Neuronal stem cell (in vitro differentiated cells): ENCODE data around the gene GCNT3.
"Not testable (repeated sequence)": the region's sequence is repeated elsewhere in the genome, so short reads cannot be mapped to it uniquely, and the experiment has no call there.

ENCODE experiments used
- DNase-seq: peaks from one replicate; pipeline ENCODE4 v3.0.0-alpha.2; 2013; ENCODE audit warnings: low spot score
- H2AFZ ChIP-seq: one replicate; pipeline ENCODE4 v1.6.1; 2013; ENCODE audit warnings: mild to moderate bottlenecking, low read length, inconsistent platforms
- H2AK5ac ChIP-seq: 2 replicates; pipeline ENCODE4 v1.6.1; 2013; ENCODE audit warnings: low read depth, mild to moderate bottlenecking, inconsistent platforms, low read length, moderate library complexity, mixed read lengths
- H2BK120ac ChIP-seq: 2 replicates; pipeline ENCODE4 v1.6.1; 2013; ENCODE audit warnings: low read depth, mild to moderate bottlenecking, inconsistent platforms, low read length, moderate library complexity, mixed read lengths
- H2BK12ac ChIP-seq: one replicate; pipeline ENCODE4 v1.6.1; 2013; ENCODE audit warnings: low read length, inconsistent platforms
- H2BK15ac ChIP-seq: 2 replicates; pipeline ENCODE4 v1.6.1; 2013; ENCODE audit warnings: mild to moderate bottlenecking, low read length, inconsistent platforms, mixed read lengths
- H2BK5ac ChIP-seq: one replicate; pipeline ENCODE4 v1.6.1; 2013; ENCODE audit warnings: inconsistent platforms, mild to moderate bottlenecking, low read length, moderate library complexity
- H3K14ac ChIP-seq: one replicate; pipeline ENCODE4 v1.6.1; 2013; ENCODE audit warnings: low read length, inconsistent platforms
- H3K18ac ChIP-seq: 2 replicates; pipeline ENCODE4 v1.6.1; 2013; ENCODE audit warnings: low read length, inconsistent platforms
- H3K23ac ChIP-seq: 2 replicates; pipeline ENCODE4 v1.6.1; 2013; ENCODE audit warnings: low read depth, mild to moderate bottlenecking, mixed read lengths, low read length, inconsistent platforms; ENCODE audit not compliant: poor library complexity
- H3K27ac ChIP-seq: replicated peaks from 3 replicates; pipeline ENCODE4 v1.5.1; 2013; ENCODE audit warnings: low read length, inconsistent platforms
- H3K27me3 ChIP-seq, 3 experiments: 2 replicates each; pipeline ENCODE4 v1.6.1; 2013; ENCODE audit warnings: low read length in 3 of 3, mild to moderate bottlenecking in 2 of 3, inconsistent platforms in 1 of 3, low read depth in 1 of 3, mixed read lengths in 1 of 3, moderate library complexity in 1 of 3; ENCODE audit not compliant: control insufficient read depth in 3 of 3, insufficient read depth in 3 of 3
- H3K36me3 ChIP-seq, 2 donors: replicated peaks in 1 of 2; 2 replicates each; pipeline ENCODE4 v1.6.1; 2013; ENCODE audit warnings: low read length in 2 of 2; ENCODE audit not compliant: control insufficient read depth in 2 of 2, insufficient read depth in 2 of 2
- H3K4ac ChIP-seq: 2 replicates; pipeline ENCODE4 v1.6.1; 2013; ENCODE audit warnings: inconsistent platforms, mild to moderate bottlenecking, low read length, moderate library complexity
- H3K4me1 ChIP-seq, 2 donors: 1 replicate in 1 of 2; 2 replicates in 1 of 2; pipeline ENCODE4 v1.6.1; 2013; ENCODE audit warnings: low read length in 2 of 2, low read depth in 1 of 2; ENCODE audit not compliant: control insufficient read depth in 2 of 2, insufficient read depth in 1 of 2
- H3K4me2 ChIP-seq: one replicate; pipeline ENCODE4 v1.6.1; 2013; ENCODE audit warnings: mild to moderate bottlenecking, low read length, inconsistent platforms; ENCODE audit not compliant: insufficient read depth, poor library complexity, severe bottlenecking
- H3K4me3 ChIP-seq, 2 donors: 2 replicates each; pipeline ENCODE4 v1.5.1; 2013; ENCODE audit warnings: low read length in 2 of 2, mild to moderate bottlenecking in 2 of 2, inconsistent platforms in 1 of 2, moderate library complexity in 1 of 2
- H3K79me1 ChIP-seq: one replicate; pipeline ENCODE4 v1.6.1; 2013; ENCODE audit warnings: low read depth, mild to moderate bottlenecking, inconsistent platforms, low read length, moderate library complexity
- H3K9ac ChIP-seq: one replicate; pipeline ENCODE4 v1.6.1; 2013; ENCODE audit warnings: mild to moderate bottlenecking, low read depth, low read length, inconsistent platforms; ENCODE audit not compliant: poor library complexity
- H3K9me3 ChIP-seq, 2 donors: replicated peaks in 1 of 2; 2 replicates each; pipeline versions ENCODE3 to v1.6.1; 2013; ENCODE audit warnings: low read length in 2 of 2, mild to moderate bottlenecking in 2 of 2, inconsistent platforms in 1 of 2, low read depth in 1 of 2, mixed read lengths in 1 of 2, moderate library complexity in 1 of 2; ENCODE audit not compliant: control insufficient read depth in 2 of 2, insufficient read depth in 1 of 2
- H4K8ac ChIP-seq: one replicate; pipeline ENCODE4 v1.6.1; 2013; ENCODE audit warnings: low read depth, mild to moderate bottlenecking, inconsistent platforms, low read length, moderate library complexity
- H4K91ac ChIP-seq: one replicate; pipeline ENCODE4 v1.6.1; 2013; ENCODE audit warnings: low read length, low read depth, mild to moderate bottlenecking, inconsistent platforms; ENCODE audit not compliant: poor library complexity
- WGBS, 2 donors: extraction: QIAGEN DNeasy Blood & Tissue Kit; methylation state at CpG; one replicate each; pipeline ENCODE4 v1.1.7; 2013; ENCODE audit warnings: missing lambda C conversion rate in 2 of 2, mixed read lengths in 1 of 2; ENCODE audit not compliant: insufficient read length in 2 of 2, insufficient replicate concordance in 1 of 2; ENCODE audit errors: extremely low coverage in 2 of 2; 5-methylcytosine and 5-hydroxymethylcytosine counted together

The GCNT3 gene

DNA sequence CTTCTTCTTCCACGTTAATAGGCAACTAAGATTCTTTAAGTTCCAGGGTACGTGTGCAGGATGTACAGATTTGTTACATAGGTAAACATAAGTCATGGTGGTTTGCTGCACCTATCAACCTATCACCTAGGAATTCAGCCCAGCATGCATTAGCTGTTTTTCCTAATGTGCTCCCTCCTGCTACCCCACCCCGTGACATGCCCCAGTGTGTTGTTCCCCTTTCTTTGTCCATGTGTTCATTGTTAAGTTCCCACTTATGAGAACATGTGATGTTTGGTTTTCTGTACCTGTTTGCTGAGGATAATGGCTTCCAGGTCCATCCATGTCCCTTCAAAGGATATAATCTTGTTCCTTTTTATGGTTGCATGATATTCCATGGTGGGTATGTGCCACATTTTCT is 24.6 kb downstream of the GCNT3 start:
- no peak for DNase-seq
- Histone ChIP-seq H3K9ac (no peak overlapping the region), H3K18ac (no peak overlapping the region), H4K91ac (no peak overlapping the region), H2BK12ac (no peak overlapping the region), H4K8ac (no peak overlapping the region), H3K4me1 (no peaks in the 10 kb centered on the region), H3K79me1 (no peaks in the 10 kb centered on the region), H3K9me3 (no peaks in the 10 kb centered on the region), H3K27me3 (no peaks in the 10 kb centered on the region), H3K27ac (no peak overlapping the region), H3K14ac (no peak overlapping the region), H2BK120ac (no peak overlapping the region), H2AFZ (no peak overlapping the region), H2BK5ac (no peak overlapping the region), H3K4ac (no peak overlapping the region), H3K23ac (no peak overlapping the region), H2BK15ac (no peak overlapping the region), H3K4me2 (no peak overlapping the region), H3K4me3 (no peak overlapping the region), H3K36me3 (peaks cover 5 to 50% of the 10 kb centered on the region in 2 donors), H2AK5ac (no peak overlapping the region)
- WGBS, 2 donors = no CpG with 5 or more reads among the region's 3 CpGs

DNA sequence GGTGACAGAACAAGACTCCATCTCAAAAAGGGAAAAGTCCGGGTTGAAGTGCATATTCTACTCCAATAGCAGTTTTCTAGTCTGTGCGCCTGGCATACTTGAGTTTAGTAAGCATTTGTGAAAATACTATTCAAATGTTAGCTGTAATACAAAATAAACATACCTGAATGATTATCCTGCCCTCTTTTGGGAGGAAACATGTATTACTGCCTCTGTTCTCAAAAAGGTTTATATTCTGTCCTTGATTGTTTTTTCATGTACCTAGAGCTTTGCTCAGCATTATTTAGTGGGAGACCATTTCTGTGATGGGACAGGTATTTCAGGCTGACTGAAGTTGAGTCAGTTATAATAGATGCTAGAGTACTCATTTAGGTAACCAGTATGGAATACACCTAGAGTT is 25.9 kb downstream of the GCNT3 start:
- not testable (repeated sequence) for DNase-seq, H3K4me2 ChIP-seq, H2BK120ac ChIP-seq, H2BK12ac ChIP-seq, H2BK5ac ChIP-seq, H2AFZ ChIP-seq, H3K79me1 ChIP-seq, H2BK15ac ChIP-seq, H3K23ac ChIP-seq, H3K18ac ChIP-seq, H3K9ac ChIP-seq, H3K4me1 ChIP-seq, H4K91ac ChIP-seq, H3K27ac ChIP-seq, H3K4me3 ChIP-seq, H3K4ac ChIP-seq, H2AK5ac ChIP-seq, H3K9me3 ChIP-seq, H4K8ac ChIP-seq, H3K14ac ChIP-seq, H3K27me3 ChIP-seq
- WGBS, 2 donors = no CpG with 5 or more reads among the region's 2 CpGs
- peaks cover 5 to 63% of the 10 kb centered on the region in 2 donors for H3K36me3 ChIP-seq

DNA sequence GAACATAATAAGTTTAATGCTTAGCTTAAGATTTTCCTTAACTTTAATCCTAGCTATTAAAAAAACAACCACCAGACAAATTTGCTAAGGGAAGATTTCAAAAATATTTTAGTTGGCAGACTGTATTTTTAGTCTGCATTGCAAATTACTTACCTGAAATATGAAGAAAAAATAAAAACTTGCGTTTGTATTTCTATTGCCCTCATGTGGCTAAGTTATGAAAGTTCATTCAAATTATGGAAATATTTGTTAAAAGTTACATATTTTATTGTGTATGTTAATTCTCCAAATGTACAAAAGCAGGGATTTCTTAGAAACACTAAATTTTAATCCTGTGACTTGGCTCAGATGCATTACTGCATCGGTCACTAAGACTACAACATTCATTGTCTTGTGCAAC is 30.8 kb downstream of the GCNT3 start:
- H3K4me2 ChIP-seq = no peak overlapping the region
- H4K8ac ChIP-seq = no peak overlapping the region
- H3K18ac ChIP-seq = no peak overlapping the region
- no peak overlapping the region for H3K14ac ChIP-seq
- no peaks in the 10 kb centered on the region for H3K79me1 ChIP-seq
- no peak overlapping the region for H2BK15ac ChIP-seq
- H3K27me3 ChIP-seq = no peaks in the 10 kb centered on the region
- peaks cover 10 to 91% of the 10 kb centered on the region in 2 donors for H3K36me3 ChIP-seq
- no peaks in the 10 kb centered on the region for H3K4me1 ChIP-seq
- no peak overlapping the region for H2BK5ac ChIP-seq
- no CpG with 5 or more reads among the region's 2 CpGs for WGBS, 2 donors
- no peak overlapping the region for H2AK5ac ChIP-seq
- no peaks in the 10 kb centered on the region for H3K9me3 ChIP-seq
- no peak overlapping the region for H3K4ac ChIP-seq
- no peak overlapping the region for H3K23ac ChIP-seq
- no peak overlapping the region for H2AFZ ChIP-seq
- no peak overlapping the region for H3K4me3 ChIP-seq
- no peak for DNase-seq
- no peak overlapping the region for H3K27ac ChIP-seq
- H3K9ac ChIP-seq = no peak overlapping the region
- H2BK12ac ChIP-seq = no peak overlapping the region
- no peak overlapping the region for H4K91ac ChIP-seq
- no peak overlapping the region for H2BK120ac ChIP-seq

DNA sequence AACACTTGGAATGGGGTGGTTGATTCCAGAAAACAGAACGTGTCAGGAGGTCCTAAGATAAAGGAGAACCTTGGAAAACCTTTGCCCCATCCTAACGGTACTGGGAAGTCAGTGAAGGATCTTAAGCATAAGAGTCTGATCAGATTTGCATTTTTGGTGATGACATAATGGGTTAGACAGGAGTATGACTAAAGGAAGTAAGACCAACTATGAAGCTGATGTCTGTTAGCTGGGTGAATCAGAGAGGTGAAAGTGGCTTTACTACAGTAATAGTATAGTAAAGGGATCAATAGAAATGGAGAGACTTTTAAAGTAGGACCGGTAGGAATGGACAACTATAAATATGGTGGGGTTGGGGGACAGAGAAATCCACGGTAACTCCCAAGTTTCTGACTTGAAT is 33.2 kb downstream of the GCNT3 start:
- no peak for DNase-seq
- no CpG with 5 or more reads among the region's 4 CpGs for WGBS, 2 donors
- Histone ChIP-seq H3K23ac (no peak overlapping the region), H3K4me1 (no peaks in the 10 kb centered on the region), H2AK5ac (no peak overlapping the region), H3K14ac (no peak overlapping the region), H2BK5ac (no peak overlapping the region), H3K36me3 (peaks cover 8 to 88% of the 10 kb centered on the region in 2 donors), H4K8ac (no peak overlapping the region), H4K91ac (no peak overlapping the region), H3K4ac (no peak overlapping the region), H2BK12ac (no peak overlapping the region), H3K4me2 (no peak overlapping the region), H2BK15ac (no peak overlapping the region), H3K79me1 (no peaks in the 10 kb centered on the region), H2AFZ (no peak overlapping the region), H3K27me3 (no peaks in the 10 kb centered on the region), H3K27ac (no peak overlapping the region), H2BK120ac (no peak overlapping the region), H3K9ac (no peak overlapping the region), H3K18ac (no peak overlapping the region), H3K9me3 (no peaks in the 10 kb centered on the region), H3K4me3 (no peak overlapping the region)
